Uterus (tissue), 2 donors: ENCODE results near the gene WFDC10B.

Source experiments
- CTCF ChIP-seq, 4 experiments: fragments of 200-600 bp in 2 of 4; fragments of 450-650 bp in 2 of 4; sonication (generic) in 2 of 4; IDR thresholded peaks; one replicate each; pipeline ENCODE4 v1.5.1; 2016 to 2019; ENCODE audit warnings: antibody characterized with exemption in 4 of 4, mild to moderate bottlenecking in 2 of 4, moderate library complexity in 1 of 4
- POLR2A ChIP-seq, 2 donors: fragments of 450-650 bp; IDR thresholded peaks; one replicate each; pipeline ENCODE4 v1.6.1; 2016; ENCODE audit warnings: antibody characterized with exemption in 2 of 2, mild to moderate bottlenecking in 1 of 2, moderate library complexity in 1 of 2

DNA sequence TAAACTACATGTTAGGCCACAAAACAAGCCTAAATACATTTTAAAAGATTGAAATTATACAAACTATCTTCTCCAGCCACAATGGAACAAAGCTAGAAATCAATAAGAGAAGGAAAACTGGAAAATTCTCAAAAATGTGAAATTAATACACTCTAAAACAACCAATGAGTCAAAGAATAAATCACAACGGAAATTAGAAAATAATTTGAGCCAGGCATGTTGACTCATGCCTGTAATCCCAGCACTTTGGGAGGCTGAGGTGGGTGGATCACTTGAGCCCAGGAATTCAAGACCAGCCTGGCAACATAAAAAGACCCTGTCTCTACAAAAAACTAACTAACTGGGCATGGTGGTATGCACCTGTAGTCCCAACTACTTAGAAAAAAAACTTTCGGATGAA lies 9.3 kb downstream of the WFDC10B start:
- no peak for TF ChIP-seq POLR2A (IDR thresholded peaks at IDR 0.05)
- TF ChIP-seq CTCF (IDR thresholded peaks at IDR 0.05), result no peak
